PC-3 (cell line): ENCODE data around the gene SPRY4. TPM values are rescaled to one million over a fixed set of nuclear protein-coding genes. Genes with fewer than 3 reads are reported as not detected.
A peak's percentile ranks its signal among the peaks of the same experiment; 100 is the strongest.

Experiments used
- ATAC-seq: fragments of 200-7000 bp; cut with Tn5 transposase; 2 replicates; pipeline ENCODE4 v1.9.1; 2020; ENCODE audit warnings: mild to moderate bottlenecking, moderate library complexity
- BruUV-seq: library from RNA; stranded (reverse); fragments of 400-500 nt; replicated peaks from 2 replicates; lab custom pipeline; 2021; lab: Mats Ljungman, UMichigan
- CTCF ChIA-PET: fragments of 300-600 bp; sonication (Branson Sonifier 250); formaldehyde crosslinking; loops from one replicate; lab custom pipeline; 2022; ENCODE audit warnings: antibody characterized with exemption; lab: Charles Lee
- POLR2A ChIA-PET: fragments of 300-600 bp; sonication (Branson Sonifier 250); formaldehyde crosslinking; loops from one replicate; lab custom pipeline; 2022; ENCODE audit warnings: antibody characterized with exemption; ENCODE audit not compliant: unreplicated experiment; lab: Charles Lee
- DNase-seq: peaks from one replicate; pipeline ENCODE4 v3.0.0-alpha.2; 2015
- H2AFZ ChIP-seq: fragments of 300-600 bp; sonication (generic); 2 replicates; pipeline ENCODE4 v1.6.0; 2016; ENCODE audit warnings: antibody characterized with exemption, low read length
- H3F3A ChIP-seq: fragments of 300-600 bp; sonication (generic); one replicate; pipeline ENCODE4 v1.6.0; 2017; ENCODE audit warnings: antibody characterized with exemption, low read length, control low read depth, mild to moderate bottlenecking; ENCODE audit not compliant: unreplicated experiment
- H3K27ac ChIP-seq: fragments of 300-600 bp; sonication (generic); 2 replicates; pipeline ENCODE4 v1.5.1; 2016; ENCODE audit warnings: mild to moderate bottlenecking, low read length
- H3K27me3 ChIP-seq: fragments of 300-600 bp; sonication (generic); 2 replicates; pipeline ENCODE4 v1.6.1; 2016; ENCODE audit warnings: low read length, mixed read lengths
- H3K36me3 ChIP-seq: fragments of 300-600 bp; sonication (generic); 2 replicates; pipeline ENCODE4 v1.6.1; 2016; ENCODE audit warnings: low read depth, mixed run types, low read length, mixed read lengths
- H3K4me1 ChIP-seq: fragments of 300-600 bp; sonication (generic); 2 replicates; pipeline ENCODE4 v1.5.1; 2016; ENCODE audit warnings: low read length; ENCODE audit not compliant: insufficient read depth
- H3K4me2 ChIP-seq: fragments of 300-600 bp; sonication (generic); 2 replicates; pipeline ENCODE4 v1.6.0; 2016; ENCODE audit warnings: low read length
- H3K4me3 ChIP-seq: fragments of 300-600 bp; sonication (generic); 2 replicates; pipeline ENCODE4 v1.5.1; 2016; ENCODE audit warnings: mild to moderate bottlenecking, low read length, mixed read lengths
- H3K79me2 ChIP-seq: fragments of 300-600 bp; sonication (generic); 2 replicates; pipeline ENCODE4 v1.6.1; 2017; ENCODE audit warnings: low read length, mixed read lengths
- H3K9ac ChIP-seq: fragments of 300-600 bp; sonication (generic); 2 replicates; pipeline ENCODE4 v1.6.0; 2016; ENCODE audit warnings: mild to moderate bottlenecking, low read length
- H3K9me2 ChIP-seq: fragments of 300-600 bp; sonication (generic); replicated peaks from 2 replicates; pipeline ENCODE4 v1.6.1; 2016; ENCODE audit warnings: mixed run types, low read length, mixed read lengths
- H3K9me3 ChIP-seq: fragments of 300-600 bp; sonication (generic); 2 replicates; pipeline ENCODE4 v1.6.1; 2016; ENCODE audit warnings: low read length, mixed read lengths
- H4K20me1 ChIP-seq: fragments of 300-600 bp; sonication (generic); 2 replicates; pipeline ENCODE4 v1.6.1; 2016; ENCODE audit warnings: low read length, mixed read lengths
- CTCF ChIP-seq: fragments of 300-600 bp; sonication (generic); conservative IDR thresholded peaks from 2 replicates; pipeline ENCODE4 v1.5.1; 2017; ENCODE audit warnings: antibody characterized with exemption, low read depth, mild to moderate bottlenecking, low read length
- EZH2 ChIP-seq: fragments of 300-600 bp; sonication (generic); IDR thresholded peaks from one replicate; pipeline ENCODE4 v1.6.1; 2017; ENCODE audit warnings: antibody characterized with exemption, mild to moderate bottlenecking, low read length; ENCODE audit not compliant: unreplicated experiment
- EZH2phosphoT487 ChIP-seq: fragments of 300-600 bp; sonication (generic); IDR thresholded peaks from 2 replicates; pipeline ENCODE4 v1.6.1; 2018; ENCODE audit warnings: mild to moderate bottlenecking, antibody characterized with exemption, low read length, borderline replicate concordance
- intact Hi-C: fragments of 100-400 bp; cut with micrococcal nuclease; formaldehyde crosslinking; loops from 2 replicates; pipeline ENCODE4 v1.9.0; 2023
- total RNA-seq: library from RNA; depleted of rRNA; stranded (reverse); fragments of >200 nt; gene quantifications from 2 replicates; pipeline ENCODE4 v1.2.3, GENCODE V29; 2014

SPRY4 gene
- total RNA-seq, 1 experiment from 2014 or later, result 38.4 TPM

GRCh38 chr5:142325725-142326479, 1.1 kb upstream of the SPRY4 start:
- H3K4me1 ChIP-seq, result peaks cover 37% of the 10 kb centered on the region
- POLR2A ChIA-PET, result interaction anchor here (0.6 to 0.7 kb wide), 3 partner anchors 28 to 319 kb away, joined by 3 to 7 read pairs (median 6); no protein-coding TSS in a partner anchor
- H3K9ac ChIP-seq, result peak overlapping the region; percentile 99
- peaks cover 55% of the 10 kb centered on the region for H3K79me2 ChIP-seq
- CTCF ChIA-PET, result no interaction called here
- peak overlapping the region; percentile 99 for H3K27ac ChIP-seq
- peak; percentile 45 for ATAC-seq
- no peaks in the 10 kb centered on the region for H3K9me3 ChIP-seq
- peaks cover 3% of the 10 kb centered on the region; the same call in 1 of the 2 replicates for H3K36me3 ChIP-seq
- peak overlapping the region; percentile 100 for H3K4me2 ChIP-seq
- intact Hi-C loops, result loop anchor here (1.0 to 2.0 kb wide), 3 partner anchors 31 to 134 kb away; no protein-coding TSS in a partner anchor
- H3K9me2 ChIP-seq, result no peaks in the 10 kb centered on the region
- no TSS peak for BruUV-seq
- no peaks in the 10 kb centered on the region for H3K27me3 ChIP-seq
- peak overlapping the region; percentile 89 for H3K4me3 ChIP-seq
- no peaks in the 10 kb centered on the region for H3F3A ChIP-seq
- peak; percentile 82 for DNase-seq
- H2AFZ ChIP-seq, result peak overlapping the region; percentile 90
- H4K20me1 ChIP-seq, result peaks cover 30% of the 10 kb centered on the region
- TF ChIP-seq EZH2phosphoT487, result no peak
- TF ChIP-seq CTCF, result no peak
- no peak for TF ChIP-seq EZH2

DNA sequence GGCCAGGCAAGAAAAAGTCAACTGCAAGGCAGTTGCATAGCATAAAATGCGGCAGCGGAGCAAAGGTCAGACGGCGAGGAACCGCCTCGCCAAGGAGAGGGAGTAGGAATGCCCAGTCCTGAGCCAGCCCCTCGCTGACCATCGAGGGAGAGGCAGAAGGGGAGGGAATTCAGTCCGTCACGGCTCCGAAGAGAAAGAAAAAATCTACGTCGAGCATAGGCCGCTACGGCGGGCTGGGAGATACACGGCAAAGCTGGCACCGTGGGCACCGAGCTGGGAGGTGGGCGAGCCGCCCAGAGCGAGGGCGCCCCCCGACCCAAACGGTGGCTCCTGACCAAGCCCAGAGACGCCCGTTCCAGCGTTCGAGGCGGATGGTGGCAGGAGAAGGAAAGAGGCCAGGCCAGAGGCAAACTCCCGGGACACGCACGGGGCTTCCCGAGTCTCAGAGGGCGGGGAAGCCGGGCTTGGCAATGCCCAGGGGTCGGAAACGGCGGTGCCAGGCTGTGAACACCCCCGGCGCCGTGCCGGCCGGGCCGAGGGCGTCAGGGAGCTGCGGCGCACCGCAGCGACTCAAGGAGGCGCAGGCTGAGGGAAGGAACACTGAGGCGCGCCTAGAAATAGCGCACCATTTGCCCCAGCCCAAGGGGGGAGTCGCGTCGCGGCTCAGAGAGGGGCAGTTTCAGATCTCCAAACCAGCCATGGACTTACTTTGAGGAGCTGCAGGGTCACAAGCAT, 518 bp downstream of the SPRY4 start:
- no TSS peak for BruUV-seq
- no peak overlapping the region for H2AFZ ChIP-seq
- no peaks in the 10 kb centered on the region for H3K27me3 ChIP-seq
- no peak for TF ChIP-seq EZH2phosphoT487
- 0 out of 2 replicates have a peak, but pooled peaks have one; percentile 26 for TF ChIP-seq CTCF
- peak overlapping the region; percentile 100 for H3K4me2 ChIP-seq
- DNase-seq (peak; percentile 32), ATAC-seq (no peak; the same call in 1 of the 2 replicates)
- peak overlapping the region; percentile 99 for H3K9ac ChIP-seq
- peak overlapping the region; percentile 89 for H3K4me3 ChIP-seq
- no peaks in the 10 kb centered on the region for H3K9me2 ChIP-seq
- peak overlapping the region; percentile 99 for H3K27ac ChIP-seq
- H3K9me3 ChIP-seq, result no peaks in the 10 kb centered on the region
- peaks cover 5% of the 10 kb centered on the region; the same call in 1 of the 2 replicates for H3K36me3 ChIP-seq
- H3K4me1 ChIP-seq, result peaks cover 48% of the 10 kb centered on the region
- intact Hi-C loops, result loop anchor here (5.0 kb wide), 1 partner anchor 172 kb away; no protein-coding TSS in a partner anchor
- no peaks in the 10 kb centered on the region for H3F3A ChIP-seq
- ChIA-PET CTCF (interaction anchor here (0.6 to 0.9 kb wide), 4 partner anchors 30 to 225 kb away, joined by 4 to 9 read pairs (median 6); no protein-coding TSS in a partner anchor), POLR2A (interaction anchor here (0.6 to 1.0 kb wide), 5 partner anchors 33 to 1152 kb away, joined by 3 to 16 read pairs (median 4); no protein-coding TSS in a partner anchor)
- peaks cover 71% of the 10 kb centered on the region for H3K79me2 ChIP-seq
- H4K20me1 ChIP-seq, result peaks cover 44% of the 10 kb centered on the region
